ENCODE data around the gene FSTL4.

GRCh38 chr5:133509742-133510079, 102.6 kb downstream of the FSTL4 start:
- TF ChIP-seq REST (IDR thresholded peaks at IDR 0.05; ENCODE audit: unreplicated experiment) (no peak), EZH2 (IDR thresholded peaks at IDR 0.05; ENCODE audit: low read depth, unreplicated experiment) (no peak), CTCF (conservative IDR thresholded peaks at IDR 0.05; ENCODE audit: low read depth in 2 of 2) (no peak), POLR2AphosphoS5 (IDR thresholded peaks at IDR 0.05; ENCODE audit: low read depth) (no peak), EZH2phosphoT487 (IDR thresholded peaks at IDR 0.05; ENCODE audit: unreplicated experiment) (no peak), ZNF331 (CRISPR knock-in tag; IDR thresholded peaks at IDR 0.05; ENCODE audit: low read depth) (no peak), JUNB (IDR thresholded peaks at IDR 0.05; ENCODE audit: unreplicated experiment) (no peak), STAT1 (IDR thresholded peaks at IDR 0.05; ENCODE audit: unreplicated experiment) (no peak), ZNF114 (CRISPR knock-in tag; IDR thresholded peaks at IDR 0.05) (no peak), CREB1 (CRISPR knock-in tag; IDR thresholded peaks at IDR 0.05; ENCODE audit: low read depth) (no peak), ETS1 (IDR thresholded peaks at IDR 0.05) (no peak), NANOG (IDR thresholded peaks at IDR 0.05; ENCODE audit: borderline replicate concordance) (no peak)
